ENCODE data around the gene PDE3A.

DNA sequence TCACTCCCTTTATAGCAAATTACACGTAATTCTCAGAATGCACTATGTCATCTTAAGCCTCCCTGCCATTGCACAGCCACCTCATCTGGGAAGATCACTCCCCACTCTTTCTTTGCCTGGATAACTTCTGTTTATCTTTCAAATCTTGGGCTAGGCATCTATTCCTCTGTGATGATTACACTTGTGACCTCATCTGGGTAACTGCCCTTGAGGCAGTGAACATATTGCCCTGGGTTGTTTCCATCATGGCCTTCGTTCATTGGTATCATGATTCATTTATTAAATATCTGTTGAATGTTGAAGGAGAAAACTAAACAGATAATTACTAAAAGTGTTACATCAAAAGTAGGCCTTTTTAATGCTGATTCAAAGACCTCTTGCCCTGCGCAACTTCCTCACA lies 26.2 kb upstream of the PDE3A start:
- TF ChIP-seq NRF1 (IDR thresholded peaks at IDR 0.05; ENCODE audit: low read depth, low read length) (no peak), CTCF (IDR thresholded peaks at IDR 0.05) (no peak), MEF2A (IDR thresholded peaks at IDR 0.05; ENCODE audit: borderline replicate concordance, low read depth) (no peak), YY1 (IDR thresholded peaks at IDR 0.05; ENCODE audit: low read depth) (no peak), EP300 (IDR thresholded peaks at IDR 0.05; ENCODE audit: borderline replicate concordance in 1 of 2, low read depth in 1 of 2, low read length in 1 of 2) (no peak), POLR2AphosphoS5 (IDR thresholded peaks at IDR 0.05; ENCODE audit: low read depth, low read length) (no peak), TAF1 (IDR thresholded peaks at IDR 0.05; ENCODE audit: borderline replicate concordance, low read depth, low read length) (no peak)

Data from SK-N-SH (cell line).